NCI-H1436 (cell line): Measurements from ENCODE around the gene AGPS.
"Not testable (repeated sequence)": the region's sequence is repeated elsewhere in the genome, so short reads cannot be mapped to it uniquely, and the experiment has no call there.

ENCODE experiments used
- DNase-seq: peaks from one replicate; lab custom pipeline; 2025; lab: John Stamatoyannopoulos, UW

AGPS gene

DNA sequence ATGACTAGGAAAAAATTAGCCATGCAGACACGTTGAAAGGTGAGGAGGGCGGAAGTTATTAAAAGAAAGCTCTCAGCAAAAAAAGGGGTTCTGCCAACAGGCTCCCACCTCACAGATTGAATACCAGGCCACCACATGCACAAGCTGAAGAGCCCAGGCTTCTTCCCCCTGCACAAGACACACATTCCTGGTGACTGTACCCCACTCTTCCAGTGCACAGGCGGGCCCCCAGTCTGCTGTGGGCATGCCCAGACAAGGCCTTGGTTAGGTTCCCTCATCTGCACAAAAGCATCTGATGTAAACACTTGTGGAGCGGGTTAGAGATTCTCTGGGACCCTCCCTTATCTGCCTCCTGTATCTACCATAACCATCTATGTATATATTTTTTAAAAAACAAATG, 81.7 kb downstream of the AGPS start:
- DNase-seq: no peak

DNA sequence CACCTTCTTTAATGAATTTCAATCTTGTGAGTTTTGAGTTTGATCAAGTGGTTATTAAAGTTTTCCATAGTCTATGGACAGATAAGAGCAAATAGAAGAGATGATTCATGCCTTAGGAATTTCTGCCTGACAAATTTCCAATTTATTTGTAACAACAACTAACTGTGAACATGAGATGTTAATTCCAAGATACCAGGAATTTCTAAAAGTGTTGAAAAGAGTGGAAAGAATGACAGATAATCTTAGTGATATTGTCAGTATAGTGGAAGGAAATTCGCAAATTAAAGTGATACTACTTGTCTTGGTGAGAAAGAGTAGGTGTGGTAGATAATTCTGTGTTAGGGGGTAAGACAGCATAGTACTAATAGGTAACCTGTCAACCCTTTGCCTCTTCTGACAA, 82.4 kb downstream of the AGPS start:
- DNase-seq: no peak

DNA sequence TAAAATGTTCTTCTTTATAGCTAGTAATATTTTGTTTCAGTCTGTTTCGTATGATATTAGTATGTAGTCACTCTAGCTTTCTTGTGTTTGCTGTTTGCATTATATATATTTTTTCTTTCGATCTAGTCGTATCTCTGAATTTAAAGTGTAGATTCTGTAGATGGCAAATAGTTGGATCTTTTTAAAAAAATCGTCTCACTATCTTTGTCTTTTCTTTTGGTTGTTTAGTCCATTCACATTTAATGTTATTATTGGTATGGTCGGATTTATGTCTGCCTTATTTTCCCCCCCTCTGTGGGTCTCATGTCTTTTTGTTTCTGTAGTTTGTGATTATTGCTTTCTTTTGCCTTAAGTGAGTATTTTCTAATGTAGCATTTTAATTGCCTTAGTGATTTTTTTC, 84.3 kb downstream of the AGPS start:
- DNase-seq: no peak

DNA sequence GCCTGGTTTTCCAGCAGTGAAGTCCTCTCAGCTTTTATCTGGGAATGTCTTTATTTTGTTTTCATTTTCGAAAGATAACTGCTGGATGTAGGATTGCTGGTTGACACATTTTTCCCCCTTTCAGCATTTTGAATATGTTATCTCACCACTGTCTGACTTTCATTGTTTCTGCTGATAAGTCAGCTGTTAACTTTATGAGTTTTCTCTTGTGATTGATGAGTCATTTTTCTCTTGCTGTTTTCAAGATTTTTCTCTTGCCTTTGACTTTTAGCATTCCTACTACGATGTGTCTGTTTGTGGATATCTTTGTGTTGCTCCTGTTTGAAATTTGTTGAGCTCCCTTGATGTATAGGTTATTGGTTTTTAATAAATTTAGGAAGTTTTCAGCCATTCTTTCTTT, 85.5 kb downstream of the AGPS start:
- DNase-seq: no peak

DNA sequence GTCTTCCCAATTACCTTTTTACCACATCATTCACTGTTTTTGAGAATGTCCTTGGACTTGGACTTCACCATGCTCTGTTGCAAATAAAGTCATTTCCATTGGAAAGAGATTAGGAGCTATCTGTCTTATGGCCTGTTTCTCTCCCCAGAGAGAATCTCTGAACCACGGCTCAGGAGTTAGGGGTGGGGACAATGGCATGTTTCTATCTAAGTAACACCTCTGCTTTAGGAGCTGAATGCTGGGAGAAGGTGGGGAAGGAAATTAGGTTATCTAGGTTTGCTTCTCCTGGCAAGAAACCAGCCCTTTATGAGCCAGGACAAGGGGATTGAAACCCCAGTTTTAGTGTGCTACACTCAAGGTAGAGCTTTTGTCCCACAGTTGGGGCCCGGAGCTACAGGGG, 86.3 kb downstream of the AGPS start:
- no peak for DNase-seq

DNA sequence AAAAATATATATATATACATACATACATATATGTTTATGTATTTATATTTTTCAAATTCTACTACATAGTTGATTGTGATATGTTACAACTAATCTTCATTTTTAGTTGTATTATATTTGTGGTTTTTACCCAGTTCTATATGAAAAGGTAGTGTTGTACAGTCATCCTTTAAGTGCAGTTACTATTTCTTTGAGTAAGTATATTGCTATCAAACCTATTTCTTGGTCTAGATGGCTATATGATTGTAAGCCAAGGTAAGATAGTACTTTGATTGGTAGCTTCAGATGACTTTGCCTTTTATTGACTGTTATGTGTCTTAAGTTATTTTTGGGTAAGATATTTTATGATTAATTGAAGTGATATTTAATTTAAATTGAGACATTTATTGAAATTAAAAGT, 89.6 kb downstream of the AGPS start:
- DNase-seq: no peak

DNA sequence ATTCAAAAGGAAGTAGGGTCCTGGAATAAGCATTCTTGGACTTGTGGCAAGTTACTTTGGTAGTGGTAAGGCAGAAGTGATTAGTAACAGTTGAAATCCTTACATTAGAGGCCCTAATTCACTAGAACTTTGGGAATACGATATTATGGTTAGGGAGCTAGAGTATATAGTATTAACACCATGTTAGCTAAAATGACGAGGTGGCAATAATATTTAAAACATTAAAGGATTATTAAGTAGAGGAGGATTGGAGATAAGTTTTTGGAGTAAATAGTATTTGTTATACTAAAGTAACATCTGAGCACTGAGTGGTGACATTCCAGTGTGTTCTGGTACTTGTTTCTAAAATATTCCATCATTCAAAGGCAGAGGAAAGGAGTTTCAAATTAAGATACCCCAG, 91.0 kb downstream of the AGPS start:
- no peak for DNase-seq

DNA sequence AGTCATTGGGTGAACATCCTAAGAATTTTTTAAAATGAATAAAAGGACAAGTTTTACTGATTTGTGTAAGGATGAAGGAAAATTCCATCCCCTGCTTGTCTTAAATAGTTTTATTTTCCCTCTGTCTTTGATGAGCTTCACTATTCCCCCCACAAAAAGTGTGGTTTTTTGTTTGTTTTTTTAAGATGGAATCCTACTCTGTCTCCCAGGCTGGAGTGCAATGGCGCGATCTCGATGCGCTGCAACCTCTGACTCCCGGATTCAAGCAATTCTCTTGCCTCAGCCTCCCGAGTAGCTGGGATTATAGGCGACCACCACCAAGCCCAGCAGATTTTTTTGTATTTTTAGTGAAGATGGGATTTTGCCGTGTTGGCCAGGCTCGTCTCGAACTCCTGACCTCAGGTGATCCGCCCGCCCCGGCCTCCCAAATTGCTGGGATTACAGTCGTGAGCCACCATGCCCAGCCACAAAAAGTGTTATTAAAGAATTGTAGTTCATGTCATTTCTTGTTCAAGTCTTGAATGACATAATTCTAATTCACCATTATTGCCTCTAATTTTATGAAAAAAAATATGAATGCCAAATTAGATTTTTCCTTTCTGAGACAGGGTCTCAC, 91.7 kb downstream of the AGPS start:
- no peak for DNase-seq

DNA sequence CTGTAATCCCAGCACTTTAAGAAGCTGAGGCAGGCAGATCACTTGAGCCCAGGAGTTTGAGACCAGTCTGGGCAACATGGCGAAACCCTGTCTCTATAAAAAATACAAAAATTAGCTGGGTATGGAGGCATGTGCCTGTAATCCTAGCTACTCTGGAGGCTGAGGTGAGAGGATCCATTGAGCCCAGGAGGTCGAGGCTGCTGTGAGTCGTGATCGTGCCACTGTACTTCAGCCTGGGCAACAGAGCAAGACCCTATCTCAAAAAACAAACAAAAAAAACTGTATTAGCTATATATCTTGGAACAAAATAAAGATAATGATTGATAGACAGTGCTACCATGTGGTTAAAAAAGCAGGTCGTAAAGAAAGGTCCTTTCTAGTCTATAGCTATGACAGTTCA, 93.1 kb downstream of the AGPS start:
- DNase-seq: not testable (repeated sequence)

DNA sequence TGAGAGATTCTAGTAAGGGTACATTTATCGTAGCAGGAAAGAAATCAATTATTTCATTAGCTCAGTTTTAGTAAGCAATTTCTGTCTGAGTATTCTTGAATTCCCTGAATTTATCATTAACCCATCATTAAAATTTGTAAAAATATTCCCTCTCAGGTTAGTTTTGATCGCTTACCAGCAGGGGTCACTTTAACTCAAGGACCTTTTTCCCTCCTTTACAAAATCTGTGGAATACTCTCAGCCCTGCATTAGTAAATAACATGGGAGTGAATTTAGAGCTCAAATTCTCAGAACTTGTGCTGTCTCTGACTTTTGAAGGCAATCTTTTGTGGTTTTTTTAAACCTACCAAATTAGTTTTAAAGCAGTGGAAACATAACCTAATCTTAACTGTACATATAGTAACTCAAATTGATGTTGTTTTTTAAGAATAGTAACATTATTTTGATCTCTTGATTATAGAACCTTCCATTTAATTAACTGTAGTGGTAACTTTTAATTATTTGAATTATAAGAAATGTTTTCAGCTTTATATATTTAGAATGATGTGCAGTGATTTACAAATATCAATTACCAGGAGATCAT, 97.2 kb downstream of the AGPS start:
- DNase-seq: no peak

DNA sequence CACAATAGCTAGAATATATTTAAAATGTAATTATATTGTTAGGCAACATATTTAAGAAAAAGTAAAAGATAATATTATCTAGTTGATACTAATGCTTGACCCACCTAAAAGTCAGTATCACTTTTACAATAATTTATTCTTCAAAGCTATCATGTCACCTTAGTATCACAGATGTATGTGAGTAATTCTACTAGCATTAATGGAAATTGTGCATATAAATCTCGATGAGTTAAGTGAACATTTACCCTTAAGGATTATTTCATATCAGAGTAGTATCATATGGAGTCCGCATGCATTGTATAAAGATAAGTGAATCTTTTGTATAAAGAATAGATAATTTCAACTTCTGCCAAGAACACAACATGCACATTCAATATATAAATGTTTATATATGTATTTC, 103.4 kb downstream of the AGPS start:
- DNase-seq: no peak

DNA sequence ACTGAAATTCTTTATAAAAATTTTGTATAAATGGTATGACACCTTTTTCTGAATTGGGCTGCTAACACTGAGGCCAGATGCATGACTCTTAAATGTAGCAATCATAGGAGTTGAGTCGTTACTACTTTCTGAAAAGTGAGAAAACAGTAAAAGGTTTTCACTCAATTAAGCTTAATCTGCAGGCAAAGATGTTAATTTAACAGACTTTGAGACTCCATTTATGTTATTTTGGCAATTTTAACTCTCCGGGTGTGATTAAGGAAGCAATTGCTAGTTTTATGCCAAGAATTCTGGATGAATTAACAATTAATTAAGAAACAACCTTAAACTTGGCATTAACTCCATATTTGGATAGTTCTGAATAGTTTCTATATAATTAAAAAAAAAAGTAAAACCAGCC, 104.3 kb downstream of the AGPS start:
- no peak for DNase-seq

DNA sequence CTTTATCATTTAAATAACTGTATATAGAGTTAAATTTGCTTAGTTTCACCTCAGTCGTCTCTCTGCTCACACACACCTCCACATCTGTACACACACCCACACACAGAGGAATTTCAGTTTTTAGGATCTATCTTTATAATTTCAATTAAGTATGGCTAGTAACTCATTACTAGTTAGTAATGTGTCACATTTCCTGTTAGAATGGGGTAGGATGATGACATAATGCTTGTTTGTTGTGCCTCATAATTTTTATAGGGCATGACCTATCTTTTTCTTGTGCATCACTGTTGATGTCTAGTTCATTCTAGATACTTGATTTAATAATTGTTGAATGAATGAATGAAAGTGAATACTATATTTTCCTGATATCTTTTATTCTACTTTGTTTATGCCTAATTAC, 108.6 kb downstream of the AGPS start:
- no peak for DNase-seq

DNA sequence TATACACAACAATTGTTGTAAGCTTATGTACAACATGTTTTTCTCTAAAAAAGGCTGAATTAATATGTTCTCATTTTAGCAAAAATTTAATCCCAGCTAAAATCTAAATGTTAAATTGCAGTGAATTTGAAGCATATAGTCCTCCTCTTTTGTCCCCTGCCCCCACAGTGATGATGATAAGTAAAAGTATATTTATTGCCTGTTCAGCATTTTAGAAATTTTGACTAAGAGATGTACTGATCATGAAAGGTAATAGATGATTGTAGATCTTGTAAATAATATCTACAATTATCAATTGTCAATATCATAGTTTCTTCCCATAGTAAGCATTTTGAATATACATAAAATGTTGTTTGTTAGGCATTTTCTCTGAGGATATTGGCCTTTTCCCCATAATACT, 113.9 kb downstream of the AGPS start:
- DNase-seq: no peak

DNA sequence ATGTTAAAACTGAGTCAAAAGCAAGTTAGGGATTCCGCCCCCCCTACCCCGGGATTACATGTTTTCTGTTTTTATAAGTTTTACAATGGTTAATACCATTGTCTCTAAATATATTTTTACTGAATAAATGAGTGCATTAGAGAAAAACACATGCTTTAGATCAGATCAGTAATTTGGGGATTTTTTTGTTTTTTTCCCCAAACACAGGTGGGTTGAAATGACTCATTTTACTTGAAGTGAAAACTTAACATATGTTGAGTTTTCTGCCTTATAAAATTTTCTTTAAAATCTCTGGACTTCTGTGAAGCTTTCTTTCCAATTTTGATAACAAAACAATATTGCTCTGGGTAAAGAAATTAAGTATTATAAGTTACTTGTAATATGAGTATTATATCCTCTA, 114.4 kb downstream of the AGPS start:
- DNase-seq: no peak

DNA sequence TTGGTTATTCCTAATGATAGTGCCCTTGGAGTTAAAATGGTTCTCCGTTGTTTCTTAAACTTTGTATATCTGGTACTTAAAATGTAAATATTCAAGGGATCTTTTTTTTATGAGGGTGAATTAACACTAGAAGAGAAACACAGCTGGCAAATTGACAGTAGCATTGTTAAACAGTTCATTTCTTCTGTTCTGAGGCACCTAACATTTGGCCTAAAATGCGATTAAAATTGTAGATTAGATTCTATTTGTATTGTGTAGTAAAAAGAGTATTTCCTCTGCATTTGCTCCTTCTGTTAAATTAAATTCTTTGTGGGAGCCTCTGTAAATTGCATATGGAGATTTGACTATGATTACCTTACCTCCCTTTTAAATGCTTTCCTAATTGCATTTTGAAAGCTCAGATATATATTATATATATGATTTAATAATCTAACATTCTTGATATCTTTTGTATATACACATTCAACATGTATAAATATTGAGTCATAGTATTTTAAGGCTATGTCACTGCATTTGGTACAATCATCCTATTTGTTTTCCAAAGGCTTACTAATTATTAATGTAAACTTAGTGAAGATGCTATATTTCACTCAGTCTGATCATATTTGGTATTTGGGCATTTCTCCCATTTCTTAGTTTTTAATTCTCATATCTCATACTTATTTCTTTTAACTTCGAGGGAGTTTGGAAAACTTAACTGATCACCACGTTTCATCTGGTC, 124.4 kb downstream of the AGPS start:
- DNase-seq: no peak

DNA sequence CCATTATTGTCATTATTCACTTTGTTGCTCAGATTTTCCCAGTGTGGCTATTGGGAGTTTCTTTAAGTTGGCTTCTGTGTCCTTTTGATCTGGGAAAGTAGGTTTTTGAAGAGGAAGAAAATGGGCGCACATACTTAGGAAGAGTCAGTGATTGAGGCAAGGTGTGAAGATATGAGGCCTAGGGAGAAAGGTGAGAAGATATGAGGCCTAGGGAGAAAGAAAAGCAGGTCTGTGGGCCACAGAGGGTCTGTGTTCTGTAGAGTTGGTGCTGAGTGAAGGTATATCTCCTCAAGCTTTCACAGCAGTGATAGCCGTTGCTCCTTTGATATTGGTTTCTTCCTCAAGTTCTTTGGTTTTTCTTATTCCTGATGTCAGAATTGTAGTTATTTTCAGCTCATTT, 126.2 kb downstream of the AGPS start:
- DNase-seq: no peak

DNA sequence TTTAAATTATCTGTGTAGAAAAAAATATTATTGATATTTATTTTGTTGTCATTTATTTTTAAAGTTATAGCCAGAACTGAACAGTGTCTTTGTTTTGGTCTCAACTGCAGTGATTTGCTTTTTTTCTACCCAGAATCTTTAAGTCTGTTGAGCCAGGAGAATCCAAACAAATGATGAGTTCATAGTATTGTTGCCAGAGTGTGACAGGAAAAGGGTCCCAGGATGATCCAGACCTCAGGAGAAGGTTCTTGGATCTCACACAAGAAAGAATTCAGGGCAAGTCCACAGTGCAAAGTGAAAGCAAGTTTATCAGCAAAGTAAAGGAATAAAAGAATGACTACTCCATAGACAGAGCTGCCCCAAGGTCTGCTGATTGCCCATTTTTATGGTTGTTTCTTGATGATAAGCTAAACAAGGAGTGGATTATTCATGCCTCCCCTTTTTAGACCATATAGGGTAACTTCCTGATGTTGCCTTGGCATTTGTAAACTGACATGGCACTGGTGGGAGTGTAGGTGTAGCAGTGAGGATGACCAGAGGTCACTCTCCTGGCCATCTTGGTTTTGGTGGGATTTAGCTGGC, 127.1 kb downstream of the AGPS start:
- DNase-seq: no peak

DNA sequence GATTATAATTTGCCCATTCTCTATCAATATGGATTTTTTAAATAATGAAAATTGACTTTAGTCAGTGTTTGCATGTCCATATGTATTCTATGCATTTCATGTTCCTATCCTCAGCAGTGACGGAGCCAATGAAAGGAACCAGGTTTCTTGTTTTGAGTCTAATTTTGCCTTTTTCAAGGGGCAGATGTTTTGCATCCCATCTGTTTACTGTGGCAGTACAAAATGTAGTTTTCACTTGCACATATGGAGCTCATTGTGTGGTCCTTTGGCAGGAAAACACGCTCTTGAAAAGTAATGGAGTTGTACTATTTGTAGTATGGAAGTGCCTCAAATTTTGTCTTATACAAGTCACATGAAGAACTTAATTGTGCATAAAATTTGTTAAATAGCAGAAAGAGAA, 127.8 kb downstream of the AGPS start:
- DNase-seq: no peak

DNA sequence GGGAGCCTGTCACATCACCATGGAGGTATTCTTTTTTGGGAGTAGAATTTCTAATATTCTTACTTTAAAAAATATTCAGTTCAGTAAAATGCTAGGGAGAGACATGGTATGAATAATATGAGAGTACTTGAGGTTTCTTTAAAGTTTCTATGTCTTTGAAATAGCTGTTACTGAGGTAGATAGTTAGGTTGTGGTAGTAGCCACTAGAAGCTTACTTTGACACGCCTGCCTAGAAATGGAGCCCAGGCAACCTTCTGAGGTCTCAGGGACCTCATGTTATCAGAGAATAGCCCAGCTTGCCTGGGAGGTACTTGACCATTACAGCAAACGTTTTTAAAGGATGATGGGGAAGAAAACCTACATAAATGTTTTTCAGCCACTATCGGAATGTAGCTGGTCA, 131.2 kb downstream of the AGPS start:
- no peak for DNase-seq

DNA sequence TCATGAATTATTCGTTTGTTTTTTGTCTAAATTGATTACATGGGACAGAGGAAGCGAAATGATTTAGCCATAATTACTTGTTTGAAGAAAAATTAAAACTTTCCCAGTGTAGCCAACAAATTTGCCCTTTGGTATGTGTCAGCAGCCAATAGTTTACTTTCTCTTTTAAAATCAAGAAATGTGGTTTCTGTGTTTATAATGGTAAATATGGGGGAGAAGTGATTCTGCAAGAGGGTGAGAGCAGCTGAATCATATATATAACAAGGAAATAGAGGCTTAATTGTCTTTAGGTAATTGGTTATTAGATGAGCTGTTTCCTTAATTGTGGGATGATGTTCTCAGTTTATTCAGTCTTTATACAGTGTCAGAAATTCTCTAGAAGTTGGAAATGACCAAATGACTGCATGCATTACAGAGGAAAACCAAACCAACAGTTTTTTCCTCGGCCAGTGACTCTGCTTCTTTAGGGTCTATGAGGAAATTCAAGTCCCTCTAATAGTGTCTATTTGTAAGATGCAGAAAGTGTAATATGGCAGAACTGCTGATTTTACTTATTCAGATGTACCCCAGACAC, 132.9 kb downstream of the AGPS start:
- DNase-seq: no peak

DNA sequence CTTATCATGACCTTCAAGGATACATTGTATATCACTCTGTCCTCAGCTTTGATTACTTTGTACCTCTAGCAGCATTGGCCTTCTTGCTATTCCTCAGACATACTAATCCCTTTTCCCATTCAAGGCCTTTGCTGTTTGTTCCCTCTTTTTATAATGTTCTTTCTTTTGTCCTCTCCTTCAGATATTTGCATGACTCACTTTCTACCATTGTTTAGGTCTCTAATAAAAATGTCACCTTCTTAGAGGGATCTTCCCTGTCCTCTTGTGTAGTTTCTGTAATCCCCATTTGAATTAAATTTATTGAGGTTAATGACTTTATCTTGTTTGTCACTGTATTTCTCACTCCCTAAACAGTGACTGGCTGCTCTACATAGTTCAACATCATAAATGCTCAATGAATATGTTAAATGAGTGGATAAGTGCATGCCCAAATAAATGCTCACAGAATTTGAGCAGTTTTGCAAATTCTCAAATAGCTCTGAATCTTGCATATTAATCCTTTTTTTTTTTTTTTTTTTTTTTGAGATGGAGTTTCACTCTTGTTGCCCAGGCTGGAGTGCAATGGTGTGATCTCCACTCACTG, 135.9 kb downstream of the AGPS start:
- no peak for DNase-seq

DNA sequence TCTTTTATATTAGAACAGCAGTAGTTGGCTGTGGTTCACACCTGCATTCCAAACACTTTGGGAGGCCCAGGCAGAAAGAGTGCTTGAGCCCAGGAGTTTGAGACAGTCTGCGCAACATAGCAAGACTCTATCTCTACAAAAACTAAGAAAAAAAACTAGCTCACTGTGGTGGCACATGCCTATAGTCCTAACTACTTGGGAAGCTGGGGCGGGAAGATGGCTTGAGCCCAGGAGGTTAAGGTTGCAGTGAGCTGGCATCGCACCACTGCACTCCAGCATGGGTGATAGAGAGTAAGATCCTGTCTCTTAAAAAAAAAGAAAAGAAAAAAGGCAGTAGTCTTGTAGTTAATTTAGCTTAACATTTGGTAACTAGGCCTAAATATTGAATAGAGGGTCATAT, 136.6 kb downstream of the AGPS start:
- no peak for DNase-seq
